Measurements from ENCODE around the gene PRDX2. TPM values are rescaled to one million over a fixed set of nuclear protein-coding genes. Genes with fewer than 3 reads are reported as not detected.

PRDX2 gene
- total RNA-seq, 1 experiment from 2014 or later = 746 TPM

DNA sequence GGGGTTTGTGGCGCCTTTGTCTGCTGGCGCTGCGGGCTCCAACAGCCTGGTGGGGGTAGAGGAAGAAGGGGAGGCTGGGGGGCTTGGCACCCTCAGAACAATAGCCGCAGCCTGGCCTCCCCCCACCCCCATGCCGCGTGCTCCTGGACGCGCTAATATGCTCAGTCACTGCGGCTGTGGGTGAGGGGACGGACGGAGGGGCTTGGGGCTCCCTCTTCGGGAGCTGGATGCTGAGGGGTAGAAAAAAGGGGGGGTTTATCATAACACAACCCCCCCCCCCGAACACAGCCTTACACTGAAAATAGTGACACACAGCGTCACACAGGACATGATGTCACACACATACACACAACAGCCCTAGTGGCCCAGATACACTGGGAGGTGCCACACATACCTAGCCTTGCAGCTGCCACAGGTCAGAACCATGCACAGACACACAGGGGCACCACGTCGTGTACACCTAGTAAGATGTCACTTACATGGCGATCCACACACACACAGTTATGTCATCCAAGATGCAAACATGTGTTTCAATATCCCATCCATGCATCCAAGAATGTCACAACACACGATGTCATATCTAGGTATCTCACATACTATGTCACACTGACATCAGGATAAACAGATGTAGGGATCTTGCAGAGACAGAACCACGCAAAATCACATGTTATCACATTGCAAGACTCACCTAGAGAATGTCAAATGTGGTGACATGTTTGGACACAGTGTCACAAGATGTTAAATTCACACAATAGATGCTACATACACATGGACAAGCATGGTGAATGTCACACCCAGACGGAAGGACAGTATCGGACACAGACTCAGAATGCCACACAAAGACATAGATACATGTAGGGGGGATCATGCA is 37.5 kb upstream of the PRDX2 start:
- intact Hi-C loops (cut with micrococcal nuclease) = loop anchor here (5.0 kb wide), 1 partner anchor 37 kb away; the partner anchor contains the start of genes PRDX2 and THSD8
- ChIA-PET CTCF (interaction anchor here (0.6 kb wide), 2 partner anchors 33 to 72 kb away, joined by 3 to 5 read pairs; no protein-coding TSS in a partner anchor), POLR2A (ENCODE audit: unreplicated experiment) (no interaction called here)
- H4K20me1 ChIP-seq (ENCODE audit: low read length) = 0 out of 2 replicates have a peak, but pooled peaks cover 4% of the 10 kb centered on the region
- H3K9ac ChIP-seq (ENCODE audit: low read length) = peak overlapping the region; percentile 65
- peaks cover 10% of the 10 kb centered on the region for H3K27me3 ChIP-seq (ENCODE audit: low read length)
- ATAC-seq = peak; percentile 27
- H3K36me3 ChIP-seq (ENCODE audit: low read depth, low read length) = no peaks in the 10 kb centered on the region
- peaks cover 22% of the 10 kb centered on the region for H3K4me1 ChIP-seq (ENCODE audit: insufficient read depth, low read length)
- peaks cover 4% of the 10 kb centered on the region for H3K79me2 ChIP-seq (ENCODE audit: low read length)
- TSS peak; percentile 56 for BruUV-seq (replicated peaks)
- peak overlapping the region; percentile 93 for H2AFZ ChIP-seq (ENCODE audit: low read length)
- no peaks in the 10 kb centered on the region for H3K9me2 ChIP-seq (replicated peaks; ENCODE audit: low read length)
- peak; percentile 47 for DNase-seq
- H3K4me2 ChIP-seq (ENCODE audit: low read length) = peak overlapping the region; percentile 94
- H3K27ac ChIP-seq (ENCODE audit: low read length) = no peak overlapping the region
- TF ChIP-seq EZH2phosphoT487 (IDR thresholded peaks at IDR 0.05; ENCODE audit: borderline replicate concordance, low read length) = no peak
- H3F3A ChIP-seq (ENCODE audit: low read length, unreplicated experiment) = peaks cover 13% of the 10 kb centered on the region
- no peaks in the 10 kb centered on the region for H3K9me3 ChIP-seq (ENCODE audit: low read length)
- peak overlapping the region; percentile 96 for H3K4me3 ChIP-seq (ENCODE audit: low read length)

DNA sequence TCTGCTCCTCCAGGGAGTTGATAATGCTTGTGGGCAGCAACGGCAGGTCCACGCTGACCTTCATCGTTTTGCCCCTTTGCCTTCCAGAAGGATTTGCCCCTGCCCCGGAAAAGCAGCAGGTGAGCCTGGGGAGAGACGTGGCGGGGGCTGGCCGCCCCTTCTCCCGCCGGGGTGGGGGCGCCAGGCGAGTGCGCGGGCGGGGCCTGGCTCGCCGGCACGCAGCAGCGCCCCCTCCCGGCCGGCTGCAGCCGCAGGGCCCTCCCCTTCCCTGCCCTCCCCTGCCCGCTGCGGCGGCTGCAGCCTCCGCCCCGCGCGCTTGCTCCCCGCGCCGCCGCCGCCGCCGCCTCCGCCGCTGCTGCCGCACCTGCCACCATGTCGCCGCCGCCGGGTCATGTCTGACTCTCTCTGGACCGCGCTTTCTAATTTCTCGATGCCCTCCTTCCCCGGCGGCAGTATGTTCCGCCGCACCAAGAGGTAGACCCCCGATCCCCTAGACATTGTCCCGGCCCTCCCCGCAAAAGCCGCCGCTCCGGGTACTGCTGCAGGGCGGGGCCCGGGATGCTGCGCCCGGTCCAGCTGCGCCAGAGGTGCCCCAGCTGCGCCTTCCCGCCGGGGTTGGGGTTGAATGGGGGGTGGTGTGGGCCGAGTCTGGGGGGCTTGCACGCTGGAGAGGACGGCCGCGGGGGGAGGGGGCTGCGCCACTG is 36.7 kb upstream of the PRDX2 start, which contains the start of gene MAST1:
Gene MAST1, plus strand, starts transcription at position 334 of the 704 bp plus-strand sequence. Its CDS starts 58 bp downstream, at position 392.
- BruUV-seq (replicated peaks) = no TSS peak
- H3K36me3 ChIP-seq (ENCODE audit: low read depth, low read length) = no peaks in the 10 kb centered on the region
- no peak within 1 kb of the TSS for H3K27ac ChIP-seq (ENCODE audit: low read length)
- 0 out of 2 replicates have a peak, but pooled peaks cover 4% of the 10 kb centered on the region for H4K20me1 ChIP-seq (ENCODE audit: low read length)
- peaks cover 17% of the 10 kb centered on the region for H3K4me1 ChIP-seq (ENCODE audit: insufficient read depth, low read length)
- H3K4me3 ChIP-seq (ENCODE audit: low read length) = peak within 1 kb of the TSS; percentile 96
- ChIA-PET CTCF (interaction anchor here (0.6 kb wide), 2 partner anchors 34 to 71 kb away, joined by 3 to 5 read pairs; no protein-coding TSS in a partner anchor), POLR2A (ENCODE audit: unreplicated experiment) (no interaction called here)
- H3F3A ChIP-seq (ENCODE audit: low read length, unreplicated experiment) = peaks cover 13% of the 10 kb centered on the region
- peaks cover 11% of the 10 kb centered on the region for H3K27me3 ChIP-seq (ENCODE audit: low read length)
- peak; percentile 75 for ATAC-seq
- TF ChIP-seq EZH2 (IDR thresholded peaks at IDR 0.05; ENCODE audit: low read length, unreplicated experiment) (no peak), EZH2phosphoT487 (IDR thresholded peaks at IDR 0.05; ENCODE audit: borderline replicate concordance, low read length) (no peak)
- TF ChIP-seq, protein P1, sequence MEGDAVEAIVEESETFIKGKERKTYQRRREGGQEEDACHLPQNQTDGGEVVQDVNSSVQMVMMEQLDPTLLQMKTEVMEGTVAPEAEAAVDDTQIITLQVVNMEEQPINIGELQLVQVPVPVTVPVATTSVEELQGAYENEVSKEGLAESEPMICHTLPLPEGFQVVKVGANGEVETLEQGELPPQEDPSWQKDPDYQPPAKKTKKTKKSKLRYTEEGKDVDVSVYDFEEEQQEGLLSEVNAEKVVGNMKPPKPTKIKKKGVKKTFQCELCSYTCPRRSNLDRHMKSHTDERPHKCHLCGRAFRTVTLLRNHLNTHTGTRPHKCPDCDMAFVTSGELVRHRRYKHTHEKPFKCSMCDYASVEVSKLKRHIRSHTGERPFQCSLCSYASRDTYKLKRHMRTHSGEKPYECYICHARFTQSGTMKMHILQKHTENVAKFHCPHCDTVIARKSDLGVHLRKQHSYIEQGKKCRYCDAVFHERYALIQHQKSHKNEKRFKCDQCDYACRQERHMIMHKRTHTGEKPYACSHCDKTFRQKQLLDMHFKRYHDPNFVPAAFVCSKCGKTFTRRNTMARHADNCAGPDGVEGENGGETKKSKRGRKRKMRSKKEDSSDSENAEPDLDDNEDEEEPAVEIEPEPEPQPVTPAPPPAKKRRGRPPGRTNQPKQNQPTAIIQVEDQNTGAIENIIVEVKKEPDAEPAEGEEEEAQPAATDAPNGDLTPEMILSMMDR (conservative IDR thresholded peaks at IDR 0.05; ENCODE audit: low read depth, low read length) = peak; percentile 56
- no peaks in the 10 kb centered on the region for H3K9me2 ChIP-seq (replicated peaks; ENCODE audit: low read length)
- H3K9ac ChIP-seq (ENCODE audit: low read length) = peak within 1 kb of the TSS; percentile 65
- DNase-seq = peak; percentile 80
- H3K9me3 ChIP-seq (ENCODE audit: low read length) = no peaks in the 10 kb centered on the region
- peak within 1 kb of the TSS; percentile 93 for H2AFZ ChIP-seq (ENCODE audit: low read length)
- intact Hi-C loops (cut with micrococcal nuclease) = loop anchor here (5.0 kb wide), 1 partner anchor 36 kb away; the partner anchor contains the start of genes PRDX2 and THSD8
- H3K79me2 ChIP-seq (ENCODE audit: low read length) = peaks cover 4% of the 10 kb centered on the region
- H3K4me2 ChIP-seq (ENCODE audit: low read length) = peak within 1 kb of the TSS; percentile 94

DNA sequence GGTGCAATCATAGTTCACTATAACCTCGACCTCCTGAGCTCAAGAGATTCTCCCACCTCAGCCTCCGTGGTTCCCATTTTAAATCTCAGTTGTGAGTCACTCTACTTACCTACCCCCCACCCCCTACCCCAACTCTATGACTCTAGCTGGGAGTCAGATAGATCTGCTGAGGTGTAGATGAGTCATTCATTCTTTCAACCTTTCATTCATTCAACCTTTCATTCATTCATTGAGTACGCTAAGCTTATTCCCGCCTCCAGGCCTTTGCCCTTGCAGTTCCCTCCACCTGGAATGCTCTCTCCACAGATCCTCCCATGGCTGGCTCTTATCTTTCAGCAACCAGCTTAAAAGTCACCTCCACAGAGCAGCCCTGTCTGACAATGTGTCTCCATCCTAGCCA is 35.6 kb upstream of the PRDX2 start:
- Histone ChIP-seq H3K36me3 (ENCODE audit: low read depth, low read length) (no peaks in the 10 kb centered on the region), H3K79me2 (ENCODE audit: low read length) (peaks cover 4% of the 10 kb centered on the region), H3K9ac (ENCODE audit: low read length) (no peak overlapping the region), H2AFZ (ENCODE audit: low read length) (no peak overlapping the region), H4K20me1 (ENCODE audit: low read length) (0 out of 2 replicates have a peak, but pooled peaks cover 4% of the 10 kb centered on the region), H3F3A (ENCODE audit: low read length, unreplicated experiment) (peaks cover 13% of the 10 kb centered on the region), H3K27me3 (ENCODE audit: low read length) (peaks cover 11% of the 10 kb centered on the region), H3K9me3 (ENCODE audit: low read length) (no peaks in the 10 kb centered on the region), H3K4me1 (ENCODE audit: insufficient read depth, low read length) (peaks cover 17% of the 10 kb centered on the region), H3K9me2 (replicated peaks; ENCODE audit: low read length) (no peaks in the 10 kb centered on the region), H3K4me2 (ENCODE audit: low read length) (peak overlapping the region; percentile 94; the same call in 1 of the 2 replicates), H3K4me3 (ENCODE audit: low read length) (no peak overlapping the region), H3K27ac (ENCODE audit: low read length) (no peak overlapping the region)
- no TSS peak for BruUV-seq (replicated peaks)
- ChIA-PET POLR2A (ENCODE audit: unreplicated experiment) (no interaction called here), CTCF (interaction anchor here (0.7 kb wide), 2 partner anchors 40 to 502 kb away, joined by 3 read pairs; no protein-coding TSS in a partner anchor)
- intact Hi-C loops (cut with micrococcal nuclease) = loop anchor here (5.0 kb wide), 1 partner anchor 35 kb away; the partner anchor contains the start of genes PRDX2 and THSD8
- DNase-seq = peak; percentile 85
- TF ChIP-seq, protein P1 (conservative IDR thresholded peaks at IDR 0.05; ENCODE audit: low read depth, low read length) = no peak
- TF ChIP-seq EZH2 (IDR thresholded peaks at IDR 0.05; ENCODE audit: low read length, unreplicated experiment) = no peak
- no peak for TF ChIP-seq EZH2phosphoT487 (IDR thresholded peaks at IDR 0.05; ENCODE audit: borderline replicate concordance, low read length)
- no peak for ATAC-seq

Data from PC-3 (cell line).